Measurements from ENCODE around the gene ASCL5.

DNA sequence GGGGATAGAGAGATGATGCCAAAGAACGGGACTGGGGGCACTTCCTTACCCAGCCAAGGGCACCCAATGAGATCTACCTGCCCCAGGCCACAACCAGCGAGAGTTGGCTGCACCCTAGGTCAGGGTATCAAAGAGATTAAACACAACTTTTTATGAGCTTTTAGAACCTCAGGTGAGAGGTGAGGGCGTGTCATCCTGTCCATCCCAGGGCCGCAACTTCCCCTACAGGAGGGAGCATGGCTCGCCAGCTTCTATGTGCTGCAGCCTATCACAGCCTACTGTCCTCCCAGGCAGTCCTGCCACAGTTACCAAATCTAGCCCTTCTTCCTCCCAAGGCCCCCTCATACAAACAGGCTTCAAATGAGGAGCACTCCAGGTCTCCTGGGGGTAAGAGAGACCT, 14.4 kb upstream of the ASCL5 start:
- TF ChIP-seq, protein P1, sequence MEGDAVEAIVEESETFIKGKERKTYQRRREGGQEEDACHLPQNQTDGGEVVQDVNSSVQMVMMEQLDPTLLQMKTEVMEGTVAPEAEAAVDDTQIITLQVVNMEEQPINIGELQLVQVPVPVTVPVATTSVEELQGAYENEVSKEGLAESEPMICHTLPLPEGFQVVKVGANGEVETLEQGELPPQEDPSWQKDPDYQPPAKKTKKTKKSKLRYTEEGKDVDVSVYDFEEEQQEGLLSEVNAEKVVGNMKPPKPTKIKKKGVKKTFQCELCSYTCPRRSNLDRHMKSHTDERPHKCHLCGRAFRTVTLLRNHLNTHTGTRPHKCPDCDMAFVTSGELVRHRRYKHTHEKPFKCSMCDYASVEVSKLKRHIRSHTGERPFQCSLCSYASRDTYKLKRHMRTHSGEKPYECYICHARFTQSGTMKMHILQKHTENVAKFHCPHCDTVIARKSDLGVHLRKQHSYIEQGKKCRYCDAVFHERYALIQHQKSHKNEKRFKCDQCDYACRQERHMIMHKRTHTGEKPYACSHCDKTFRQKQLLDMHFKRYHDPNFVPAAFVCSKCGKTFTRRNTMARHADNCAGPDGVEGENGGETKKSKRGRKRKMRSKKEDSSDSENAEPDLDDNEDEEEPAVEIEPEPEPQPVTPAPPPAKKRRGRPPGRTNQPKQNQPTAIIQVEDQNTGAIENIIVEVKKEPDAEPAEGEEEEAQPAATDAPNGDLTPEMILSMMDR (conservative IDR thresholded peaks at IDR 0.05; ENCODE audit: low read length), result no peak
- TF ChIP-seq EZH2phosphoT487 (IDR thresholded peaks at IDR 0.05; ENCODE audit: borderline replicate concordance), result no peak

Measured in Loucy (cell line).